Measurements from ENCODE around the gene NYNRIN. TPM values are rescaled to one million over a fixed set of nuclear protein-coding genes. Genes with fewer than 3 reads are reported as not detected.

The NYNRIN gene
- total and polyA plus RNA-seq, 2 donors (not counting 3 experiments of a cell fraction or from before 2014, with no cell fraction given), result 37.2 to 42.8 TPM

GRCh38 chr14:24416254-24416931 lies 17.6 kb downstream of the NYNRIN start:
- Histone ChIP-seq H3K4me3 (replicated peaks in 1 of 3; ENCODE audit: insufficient read depth in 1 of 3, low read depth in 1 of 3, low read length in 3 of 3) (no peak overlapping the region), H3K9ac (replicated peaks; ENCODE audit: extremely low read depth, insufficient read depth, low read length) (no peak overlapping the region), H3K9me1 (replicated peaks; ENCODE audit: control insufficient read depth, extremely low read depth, insufficient read depth, low read length) (no peaks in the 10 kb centered on the region), H4K20me1 (replicated peaks; ENCODE audit: control insufficient read depth, extremely low read depth, insufficient read depth, low read length) (no peaks in the 10 kb centered on the region), H3K9me3 (replicated peaks; ENCODE audit: control insufficient read depth, insufficient read depth, low read length) (no peaks in the 10 kb centered on the region), H2AFZ (ENCODE audit: low read depth, low read length) (no peak overlapping the region), H3K27me3 (ENCODE audit: control insufficient read depth in 2 of 2, insufficient read depth in 2 of 2, low read length in 2 of 2) (no peaks in the 10 kb centered on the region), H3K79me2 (ENCODE audit: control insufficient read depth, insufficient read depth, low read length) (no peaks in the 10 kb centered on the region), H3K36me3 (ENCODE audit: control insufficient read depth in 2 of 2, extremely low read depth in 1 of 2, insufficient read depth in 2 of 2, low read length in 2 of 2) (peaks cover 4 to 33% of the 10 kb centered on the region in 2 experiments), H3K4me1 (ENCODE audit: control insufficient read depth, extremely low read depth, insufficient read depth, low read length) (peaks cover 17% of the 10 kb centered on the region), H3K4me2 (ENCODE audit: insufficient read depth, low read length) (no peak overlapping the region), H3K27ac (ENCODE audit: insufficient read depth, low read depth, low read length) (no peak overlapping the region)
- no peak for TF ChIP-seq FOS (IDR thresholded peaks at IDR 0.05; ENCODE audit: borderline replicate concordance, insufficient read depth, low read length)
- TF ChIP-seq GATA2 (IDR thresholded peaks at IDR 0.05; ENCODE audit: insufficient read depth, insufficient read length, low read depth, low read length), result no peak
- no peak for TF ChIP-seq JUN (IDR thresholded peaks at IDR 0.05; ENCODE audit: borderline replicate concordance, insufficient read depth, insufficient read length, low read depth)
- no peak for TF ChIP-seq POLR2AphosphoS5 (IDR thresholded peaks at IDR 0.05; ENCODE audit: insufficient read depth, low read depth, low read length)
- TF ChIP-seq MYC (IDR thresholded peaks at IDR 0.05; ENCODE audit: low read depth, low read length), result no peak
- TF ChIP-seq, protein P1, sequence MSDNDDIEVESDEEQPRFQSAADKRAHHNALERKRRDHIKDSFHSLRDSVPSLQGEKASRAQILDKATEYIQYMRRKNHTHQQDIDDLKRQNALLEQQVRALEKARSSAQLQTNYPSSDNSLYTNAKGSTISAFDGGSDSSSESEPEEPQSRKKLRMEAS (IDR thresholded peaks at IDR 0.05; ENCODE audit: insufficient read depth, insufficient read length), result no peak
- BruUV-seq (replicated peaks), result no TSS peak
- CTCF ChIA-PET, result interaction anchor here (1.4 to 3.9 kb wide), 2 partner anchors 15 to 17 kb away, joined by 3 to 50 read pairs; partner anchors contain the start of gene NYNRIN
- intact Hi-C loops (cut with micrococcal nuclease) (no loop called here), dilution Hi-C loops (cut with MboI; ENCODE audit: extremely low pct_ligation_motif_present, low sequenced_read_pairs) (no loop called here)
- POLR2A ChIA-PET, result no interaction called here
- FAIRE-seq (no peak), DNase-seq (ENCODE audit: low read depth, low spot score) (no peak)

All from endothelial cell of umbilical vein (primary cell).